ENCODE measurements around the gene SLC25A42.

DNA sequence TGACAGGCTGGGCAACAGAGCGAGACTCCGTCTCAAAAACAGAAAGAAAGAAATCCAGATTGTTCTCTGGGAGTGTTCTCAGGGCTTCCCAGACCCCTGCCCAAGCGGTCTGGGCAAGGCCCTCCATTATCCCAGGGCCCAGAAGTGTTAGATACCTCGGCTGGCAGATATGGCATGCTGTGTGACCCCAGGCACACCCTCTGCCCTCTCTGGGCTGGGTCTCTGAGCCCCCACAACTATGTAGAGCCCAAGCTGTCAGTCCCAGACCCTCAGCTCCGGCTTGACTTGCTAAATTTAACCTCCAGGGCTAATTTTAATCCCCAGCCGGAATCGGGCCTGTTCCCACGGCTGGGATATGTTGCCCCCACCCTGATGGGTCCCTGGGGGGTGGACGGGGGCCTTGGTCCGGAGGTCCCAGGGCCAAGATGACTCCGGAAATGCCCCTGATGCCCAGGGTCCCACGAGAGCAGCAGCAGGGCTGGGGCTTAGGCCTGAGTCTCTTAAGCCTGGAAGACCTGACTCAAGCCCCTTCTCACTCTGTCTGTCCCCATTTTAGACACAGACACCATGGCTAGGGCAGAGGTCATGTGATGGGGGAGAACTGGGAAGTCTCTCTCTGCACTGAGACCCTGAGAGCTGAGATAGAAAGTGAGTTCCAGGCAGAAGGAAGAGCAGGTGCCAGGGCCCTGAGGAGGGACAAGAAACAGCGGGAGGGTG lies 89.0 kb downstream of the SLC25A42 start:
- TF ChIP-seq, protein P1, sequence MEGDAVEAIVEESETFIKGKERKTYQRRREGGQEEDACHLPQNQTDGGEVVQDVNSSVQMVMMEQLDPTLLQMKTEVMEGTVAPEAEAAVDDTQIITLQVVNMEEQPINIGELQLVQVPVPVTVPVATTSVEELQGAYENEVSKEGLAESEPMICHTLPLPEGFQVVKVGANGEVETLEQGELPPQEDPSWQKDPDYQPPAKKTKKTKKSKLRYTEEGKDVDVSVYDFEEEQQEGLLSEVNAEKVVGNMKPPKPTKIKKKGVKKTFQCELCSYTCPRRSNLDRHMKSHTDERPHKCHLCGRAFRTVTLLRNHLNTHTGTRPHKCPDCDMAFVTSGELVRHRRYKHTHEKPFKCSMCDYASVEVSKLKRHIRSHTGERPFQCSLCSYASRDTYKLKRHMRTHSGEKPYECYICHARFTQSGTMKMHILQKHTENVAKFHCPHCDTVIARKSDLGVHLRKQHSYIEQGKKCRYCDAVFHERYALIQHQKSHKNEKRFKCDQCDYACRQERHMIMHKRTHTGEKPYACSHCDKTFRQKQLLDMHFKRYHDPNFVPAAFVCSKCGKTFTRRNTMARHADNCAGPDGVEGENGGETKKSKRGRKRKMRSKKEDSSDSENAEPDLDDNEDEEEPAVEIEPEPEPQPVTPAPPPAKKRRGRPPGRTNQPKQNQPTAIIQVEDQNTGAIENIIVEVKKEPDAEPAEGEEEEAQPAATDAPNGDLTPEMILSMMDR (IDR thresholded peaks at IDR 0.05), result no peak
- no peak for TF ChIP-seq EZH2 (IDR thresholded peaks at IDR 0.05; ENCODE audit: borderline replicate concordance, insufficient read depth, low read depth, low read length, poor library complexity, severe bottlenecking)
